Right lobe of liver (tissue), 6 donors: ENCODE data around the gene CACNA1C. TPM values are rescaled to one million over a fixed set of nuclear protein-coding genes. Genes with fewer than 3 reads are reported as not detected.

Source experiments
- ATAC-seq, 4 donors: fragments of 200-7000 bp; cut with Tn5 transposase; one replicate each; pipeline ENCODE4 v1.9.1; 2020; ENCODE audit warnings: mild to moderate bottlenecking in 4 of 4, moderate library complexity in 4 of 4
- DNase-seq, 3 donors: peaks; one replicate each; pipeline ENCODE4 v3.0.0-alpha.2; 2020
- H3K27ac ChIP-seq, 3 donors: fragments of 200-600 bp; one replicate each; pipeline ENCODE4 v1.8.0; 2022
- H3K27me3 ChIP-seq, 2 donors: fragments of 200-600 bp; one replicate each; pipeline ENCODE4 v1.8.0; 2022
- H3K36me3 ChIP-seq, 4 donors: fragments of 200-600 bp; sonication (generic) in 1 of 4; one replicate each; pipeline versions ENCODE4 v1.5.1 to v1.8.0; 2017 to 2022; ENCODE audit warnings: control low read depth in 1 of 4
- H3K4me1 ChIP-seq, 4 donors: fragments of 200-600 bp; sonication (generic) in 1 of 4; one replicate each; pipeline versions ENCODE4 v1.5.1 to v1.8.0; 2017 to 2022; ENCODE audit warnings: control low read depth in 1 of 4
- H3K4me3 ChIP-seq, 3 donors: fragments of 200-600 bp; one replicate each; pipeline ENCODE4 v1.8.0; 2022
- H3K9me3 ChIP-seq, 4 donors: fragments of 200-600 bp; sonication (generic) in 1 of 4; one replicate each; pipeline versions ENCODE4 v1.5.1 to v1.8.0; 2017 to 2022; ENCODE audit warnings: control low read depth in 1 of 4
- CTCF ChIP-seq, 4 donors: fragments of 200-600 bp in 3 of 4; fragments of 450-650 bp in 1 of 4; IDR thresholded peaks; one replicate each; pipeline versions ENCODE4 v1.5.1 to v1.8.0; 2016 to 2022; ENCODE audit warnings: antibody characterized with exemption in 4 of 4, mild to moderate bottlenecking in 2 of 4
- POLR2A ChIP-seq: fragments of 450-650 bp; IDR thresholded peaks from one replicate; pipeline ENCODE4 v1.6.1; 2017; ENCODE audit warnings: antibody characterized with exemption, mild to moderate bottlenecking
- WGBS: methylation state at CpG from one replicate; pipeline ENCODE4 v1.1.6; 2018; ENCODE audit warnings: low coverage, low lambda C conversion rate; ENCODE audit not compliant: insufficient coverage; ENCODE audit errors: missing lambda C conversion rate; 5-methylcytosine and 5-hydroxymethylcytosine counted together
- intact Hi-C, 2 donors: fragments of 100-400 bp; cut with DNase I; formaldehyde crosslinking; loops; one replicate each; pipeline versions ENCODE4 v1.11.2 to v1.14.1; 2022
- total RNA-seq, 6 experiments: library from RNA; depleted of rRNA in 2 of 6; stranded (reverse); fragments of >200 nt in 2 of 6; fragmentation: NEBNext Ultra II Directional in 3 of 6; extraction: Animal tissue kit (Norgen Biotek cat#: 25700) in 3 of 6; gene quantifications; one replicate each; pipeline versions ENCODE4 v1.1.0 to v1.2.4, GENCODE V29; 2016 to 2023
- donor health status: DM: no; HTN: yes; CAD: no.
- donor health status: DM: no; HTN: no; CAD: no.
- donor health status: DM: no; HTN: no; CAD: no.
- donor health status: DM: no; HTN: yes; CAD: no.
- donor health status: DM: no; HTN: yes; CAD: no.

CACNA1C gene
- total RNA-seq, 6 experiments from 2014 or later = 0.18 to 1.0 (median 0.57) TPM

- no peaks in the 10 kb centered on the region for H3K27me3 ChIP-seq
- TF ChIP-seq POLR2A = no peak
- no peak for TF ChIP-seq CTCF (IDR thresholded peaks at IDR 0.05)
- WGBS = 14% methylated on average over 1 of the region's 4 CpGs
- H3K27ac ChIP-seq = no peak overlapping the region
- no peaks in the 10 kb centered on the region for H3K36me3 ChIP-seq
- ATAC-seq = peak in 2 of 4 donors; percentile 21 to 32
- no peaks in the 10 kb centered on the region for H3K4me1 ChIP-seq
- intact Hi-C loops = no loop called here
- no peak overlapping the region for H3K4me3 ChIP-seq
- H3K9me3 ChIP-seq = no peaks in the 10 kb centered on the region
- no peak for DNase-seq
Observed at GRCh38 chr12:2531371-2531770, 478.6 kb downstream of the CACNA1C start.

- H3K27ac ChIP-seq = no peak overlapping the region
- WGBS = 57% methylated on average over 4 of the region's 5 CpGs
- no peaks in the 10 kb centered on the region for H3K9me3 ChIP-seq
- no peaks in the 10 kb centered on the region for H3K27me3 ChIP-seq
- no peaks in the 10 kb centered on the region for H3K4me1 ChIP-seq
- H3K4me3 ChIP-seq = no peak overlapping the region
- H3K36me3 ChIP-seq = no peaks in the 10 kb centered on the region
- intact Hi-C loops = no loop called here
- no peak for TF ChIP-seq CTCF (IDR thresholded peaks at IDR 0.05)
- no peak for TF ChIP-seq POLR2A
- ATAC-seq (no peak), DNase-seq (no peak)
Observed at GRCh38 chr12:2533036-2533435, 480.2 kb downstream of the CACNA1C start.

GRCh38 chr12:2535583-2536204, 482.9 kb downstream of the CACNA1C start:
- H3K27ac ChIP-seq = no peak overlapping the region
- WGBS = 71% methylated on average over 5 of the region's 6 CpGs
- H3K9me3 ChIP-seq = no peaks in the 10 kb centered on the region
- intact Hi-C loops = no loop called here
- ATAC-seq (no peak), DNase-seq (no peak)
- no peak overlapping the region for H3K4me3 ChIP-seq
- H3K27me3 ChIP-seq = no peaks in the 10 kb centered on the region
- H3K4me1 ChIP-seq = no peaks in the 10 kb centered on the region
- TF ChIP-seq CTCF (IDR thresholded peaks at IDR 0.05) (no peak), POLR2A (no peak)
- H3K36me3 ChIP-seq = no peaks in the 10 kb centered on the region

GRCh38 chr12:2536724-2537123, 483.9 kb downstream of the CACNA1C start:
- intact Hi-C loops = no loop called here
- H3K27ac ChIP-seq = no peak overlapping the region
- H3K4me1 ChIP-seq = no peaks in the 10 kb centered on the region
- no peaks in the 10 kb centered on the region for H3K36me3 ChIP-seq
- no peaks in the 10 kb centered on the region for H3K9me3 ChIP-seq
- no peak for DNase-seq
- H3K27me3 ChIP-seq = no peaks in the 10 kb centered on the region
- no peak for TF ChIP-seq CTCF (IDR thresholded peaks at IDR 0.05)
- TF ChIP-seq POLR2A = no peak
- ATAC-seq = no peak
- WGBS = no CpG with 5 or more reads among the region's 4 CpGs
- no peak overlapping the region for H3K4me3 ChIP-seq
